Measurements from ENCODE around the gene ZFAND6.
A peak's percentile ranks its signal among the peaks of the same experiment; 100 is the strongest.
"Not testable (repeated sequence)": the region's sequence is repeated elsewhere in the genome, so short reads cannot be mapped to it uniquely, and the experiment has no call there.

Gene ZFAND6

GRCh38 chr15:80045219-80045618 lies 14.3 kb upstream of the ZFAND6 start:
- DNase-seq (ENCODE audit: insufficient read length, low spot score); FAIRE-seq: not testable (repeated sequence)

DNA sequence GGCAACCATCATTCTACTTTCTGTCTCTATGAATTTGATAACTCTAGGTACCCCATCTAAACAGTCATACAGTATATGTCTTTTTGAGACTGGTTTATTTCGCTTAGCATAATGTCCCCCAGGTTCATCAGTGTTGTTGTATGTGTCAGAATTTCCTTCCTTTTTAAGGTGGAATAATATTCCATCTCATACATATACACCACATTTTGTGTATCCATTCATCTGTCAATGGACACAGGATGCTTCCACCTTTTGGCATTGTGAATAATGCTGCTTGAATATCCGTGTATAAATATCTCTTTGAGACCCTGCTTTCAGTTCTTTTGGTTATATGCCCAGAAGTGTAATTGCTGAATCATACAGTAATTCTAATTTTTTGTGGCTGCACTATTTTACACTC lies 10.4 kb upstream of the ZFAND6 start:
- FAIRE-seq, result no peak
- no peak for DNase-seq (ENCODE audit: insufficient read length, low spot score)

DNA sequence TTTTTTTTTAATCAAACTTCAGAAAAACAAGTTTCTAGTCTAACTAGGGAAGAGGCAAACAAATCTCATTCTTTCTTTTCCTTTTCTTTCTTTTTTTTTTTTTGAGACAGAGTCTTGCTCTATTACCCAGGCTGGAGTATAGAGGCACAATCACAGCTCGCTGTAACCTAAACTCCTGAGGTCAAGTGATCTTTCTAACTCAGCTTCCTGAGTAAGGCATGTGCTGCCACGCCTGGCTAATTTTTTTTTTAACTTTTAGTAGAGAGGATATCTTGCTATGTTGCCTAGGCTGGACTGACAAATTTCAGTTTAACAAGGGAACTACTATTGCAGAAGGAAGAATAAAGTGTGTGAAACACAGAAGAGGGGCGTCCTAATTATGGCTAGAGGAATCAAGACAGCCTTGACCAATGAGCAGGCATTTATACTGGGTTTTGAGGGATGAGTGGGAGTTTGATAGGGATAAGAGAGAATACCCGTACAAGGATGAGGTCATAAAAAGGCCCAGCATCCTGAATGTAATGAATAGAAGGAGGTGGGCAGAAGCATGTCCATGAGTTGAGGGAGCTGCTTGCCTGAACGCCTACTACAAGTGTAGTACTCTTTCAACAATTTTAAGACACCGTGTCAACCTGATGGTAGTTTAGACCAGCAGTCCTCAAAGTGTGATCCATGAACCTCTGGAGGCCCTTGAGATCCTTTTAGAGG lies 6.7 kb upstream of the ZFAND6 start:
- no peak for DNase-seq (ENCODE audit: insufficient read length, low spot score)
- no peak for FAIRE-seq

- FAIRE-seq (no peak), DNase-seq (ENCODE audit: insufficient read length, low spot score) (no peak)
These were observed 3.5 kb upstream of the ZFAND6 start for GRCh38 chr15:80055933-80056332.

- no peak for FAIRE-seq
These were observed 1.4 kb upstream of the ZFAND6 start for GRCh38 chr15:80058044-80058443.

DNA sequence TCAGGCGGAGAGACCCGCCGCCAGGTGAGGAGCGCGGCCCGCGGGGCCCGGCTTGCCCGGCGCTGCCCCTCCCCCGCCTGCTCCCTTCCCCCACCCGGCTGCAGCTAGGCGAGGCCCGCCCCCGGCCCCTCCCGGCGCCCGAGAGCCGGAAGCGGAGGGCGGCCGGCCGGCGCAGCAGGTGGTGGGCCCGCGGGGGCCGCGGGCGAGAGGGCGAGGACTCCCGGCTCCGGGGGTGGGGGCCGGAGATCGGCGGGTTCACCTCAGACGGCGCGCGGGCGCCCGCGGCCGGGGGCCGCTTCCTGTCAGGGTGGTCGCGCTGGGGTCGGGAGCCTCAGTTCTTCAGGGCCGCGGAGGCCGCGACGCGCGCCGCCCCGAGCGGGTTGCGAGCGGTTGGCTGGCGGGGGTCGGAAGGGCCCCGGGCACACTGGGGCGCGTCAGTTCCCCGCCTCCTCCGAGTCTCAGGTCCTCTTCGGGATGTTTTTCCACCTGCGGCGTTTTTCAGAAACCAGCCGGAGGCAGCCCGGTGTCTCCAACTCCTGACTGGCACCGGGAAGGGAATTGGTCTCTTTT lies 395 bp downstream of the ZFAND6 start:
- FAIRE-seq, result no peak

More at GRCh38 chr15:80058044-80058443, 1.4 kb upstream of the ZFAND6 start:
- no peak for DNase-seq (ENCODE audit: insufficient read length, low spot score)

GRCh38 chr15:80060356-80061006 lies 1.0 kb downstream of the ZFAND6 start:
- peak; percentile 13 for DNase-seq (ENCODE audit: insufficient read length, low spot score)
- no peak for FAIRE-seq

More for the DNA sequence above, 395 bp downstream of the ZFAND6 start:
- peak; percentile 53 for DNase-seq (ENCODE audit: insufficient read length, low spot score)

DNA sequence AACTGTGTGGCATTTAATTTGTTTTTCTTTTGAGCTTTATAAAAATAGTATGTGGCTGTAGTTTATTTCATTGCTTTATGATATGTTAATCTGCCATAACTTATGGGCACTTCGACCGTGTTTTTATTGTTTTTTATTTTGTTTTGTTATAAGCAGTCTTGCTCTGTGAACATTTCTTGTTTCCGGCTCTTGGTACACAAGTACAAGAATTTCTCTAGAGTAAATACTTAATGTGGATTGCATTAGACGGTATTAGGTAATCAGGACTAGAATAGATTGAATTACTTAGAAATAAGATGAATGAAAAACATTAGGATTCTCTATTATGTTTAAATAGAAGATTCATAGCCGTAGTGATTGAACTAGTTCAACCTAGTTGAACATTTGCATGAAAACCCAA lies 2.1 kb downstream of the ZFAND6 start:
- DNase-seq (ENCODE audit: insufficient read length, low spot score) (no peak), FAIRE-seq (no peak)

GRCh38 chr15:80066912-80067311 lies 7.4 kb downstream of the ZFAND6 start:
- DNase-seq (ENCODE audit: insufficient read length, low spot score) (no peak), FAIRE-seq (no peak)

DNA sequence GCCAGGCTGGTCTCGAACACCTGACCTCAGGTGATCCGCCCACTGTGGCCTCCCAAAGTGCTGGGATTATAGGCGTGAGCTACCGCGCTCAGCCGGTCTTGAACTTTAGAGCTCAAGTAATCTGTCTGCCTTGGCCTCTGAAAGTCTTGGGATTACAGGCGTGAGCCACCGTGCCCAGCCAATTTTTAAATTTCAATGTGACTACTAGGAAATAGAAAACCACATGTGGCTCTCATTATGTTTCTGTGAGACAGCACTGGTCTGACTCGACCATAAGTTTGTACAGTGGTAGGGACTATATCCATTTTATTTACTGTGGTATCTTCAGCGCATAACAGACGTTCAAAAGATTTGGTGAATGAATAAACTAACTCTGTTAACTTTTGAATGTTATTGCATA lies 9.1 kb downstream of the ZFAND6 start:
- FAIRE-seq, result no peak
- no peak for DNase-seq (ENCODE audit: insufficient read length, low spot score)

DNA sequence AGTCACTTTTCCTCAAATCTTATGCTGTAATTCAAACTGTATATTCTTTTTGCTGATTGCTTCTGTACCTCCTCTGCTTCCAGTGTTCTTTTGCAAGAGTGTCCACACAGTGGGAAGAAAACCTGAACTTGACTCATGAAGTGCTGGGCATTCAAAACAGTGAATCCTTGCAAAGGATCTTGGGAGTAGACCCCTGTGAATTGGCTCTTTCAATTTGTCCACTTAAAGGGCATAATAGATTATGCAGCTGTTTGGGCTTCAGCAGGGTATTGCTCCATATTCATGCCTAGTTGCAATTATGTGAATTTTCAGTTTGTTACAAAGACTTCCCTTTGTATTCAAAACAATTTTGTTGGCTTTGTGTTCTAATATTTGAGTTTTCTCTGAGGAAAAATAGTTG lies 11.4 kb downstream of the ZFAND6 start:
- FAIRE-seq (no peak), DNase-seq (ENCODE audit: insufficient read length, low spot score) (no peak)

DNA sequence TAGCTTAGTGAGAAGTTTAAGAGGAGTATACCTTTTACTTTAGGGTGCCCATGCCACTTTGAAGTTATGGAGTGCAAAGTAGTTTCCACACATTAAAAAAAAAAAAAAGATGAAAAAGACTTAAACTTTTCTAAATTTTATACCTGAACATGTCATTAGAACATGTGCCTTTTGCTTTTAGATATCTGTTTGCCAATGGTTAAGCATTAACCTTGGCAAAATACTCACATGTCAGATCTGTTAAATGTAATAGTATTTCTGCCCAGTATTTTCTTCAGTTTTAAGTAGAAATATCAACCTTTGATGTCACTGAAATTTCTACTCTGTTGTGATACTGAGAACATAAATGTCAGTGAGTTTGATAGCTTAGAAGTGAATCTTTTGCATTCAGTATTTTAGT lies 12.2 kb downstream of the ZFAND6 start:
- DNase-seq (ENCODE audit: insufficient read length, low spot score), result no peak
- FAIRE-seq, result no peak

GRCh38 chr15:80072285-80072994 lies 13.0 kb downstream of the ZFAND6 start:
- DNase-seq (ENCODE audit: insufficient read length, low spot score), result peak; percentile 74

GRCh38 chr15:80073197-80073596 lies 13.7 kb downstream of the ZFAND6 start:
- no peak for FAIRE-seq
- no peak for DNase-seq (ENCODE audit: insufficient read length, low spot score)

More at GRCh38 chr15:80072285-80072994, 13.0 kb downstream of the ZFAND6 start:
- no peak for FAIRE-seq

DNA sequence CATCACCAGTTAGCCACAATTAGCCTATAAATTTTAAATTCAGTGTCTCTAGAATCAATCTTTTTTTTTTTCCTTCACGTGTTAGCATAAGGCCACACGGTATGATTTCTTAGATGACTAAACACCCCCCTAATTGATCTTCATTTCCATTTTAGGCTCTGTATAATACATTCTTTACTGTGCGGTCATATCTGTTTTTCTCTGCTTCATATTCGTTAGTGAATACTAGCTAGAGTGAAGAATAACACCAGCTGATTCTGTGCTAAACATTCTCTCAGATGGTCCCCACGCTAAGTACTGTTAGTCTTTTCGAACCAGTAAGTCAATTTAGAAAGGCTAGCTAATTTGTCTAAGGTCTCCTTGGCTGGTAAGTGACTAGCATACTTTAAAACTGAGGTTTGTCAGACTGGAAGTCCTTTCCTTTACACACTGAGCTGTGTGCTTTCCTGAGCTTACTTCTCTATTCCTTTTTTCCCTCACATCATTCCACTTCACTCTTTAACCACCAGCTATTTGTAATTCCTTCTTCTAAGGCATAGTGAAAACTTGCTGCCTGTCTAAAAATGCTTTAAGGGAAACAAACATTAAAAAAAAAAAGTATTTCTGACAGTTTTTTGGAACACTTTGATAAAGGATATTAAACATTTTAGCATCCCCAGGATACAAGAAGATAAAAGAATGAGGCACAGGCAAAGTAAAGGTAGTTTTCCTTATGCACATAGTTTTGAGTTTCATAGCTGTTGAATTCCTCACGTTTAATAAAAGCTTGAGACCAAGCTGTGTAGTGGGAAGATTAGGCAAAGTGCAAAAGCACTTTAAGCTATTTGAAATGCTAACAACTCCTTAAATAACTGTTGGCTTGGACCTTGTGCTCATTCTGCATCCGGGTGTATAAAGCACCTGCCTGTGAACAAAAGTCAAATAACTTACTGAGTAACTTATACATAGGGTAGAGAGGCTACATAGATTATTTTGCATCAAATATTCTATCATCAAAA lies 17.1 kb downstream of the ZFAND6 start:
- DNase-seq (ENCODE audit: insufficient read length, low spot score) (no peak), FAIRE-seq (no peak)

DNA sequence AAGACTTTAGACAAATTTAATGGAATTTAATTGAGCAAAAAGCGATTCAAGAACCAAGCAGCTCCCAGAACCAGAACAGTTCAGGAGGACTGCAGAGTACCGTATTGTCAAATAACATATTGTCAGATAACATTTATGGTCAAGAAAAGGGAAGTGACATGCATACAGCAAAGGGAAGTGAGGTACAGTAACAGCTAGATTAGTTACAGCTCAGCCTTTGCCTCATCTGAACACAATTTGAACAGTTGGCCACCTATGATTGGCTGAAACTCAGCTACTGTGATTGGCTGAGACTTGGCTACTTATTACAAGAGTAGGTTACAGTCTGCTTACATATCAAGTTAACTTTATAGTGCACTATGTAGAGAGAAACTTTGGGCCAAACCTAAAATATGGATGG lies 21.9 kb downstream of the ZFAND6 start:
- FAIRE-seq, result no peak
- DNase-seq (ENCODE audit: insufficient read length, low spot score), result no peak

DNA sequence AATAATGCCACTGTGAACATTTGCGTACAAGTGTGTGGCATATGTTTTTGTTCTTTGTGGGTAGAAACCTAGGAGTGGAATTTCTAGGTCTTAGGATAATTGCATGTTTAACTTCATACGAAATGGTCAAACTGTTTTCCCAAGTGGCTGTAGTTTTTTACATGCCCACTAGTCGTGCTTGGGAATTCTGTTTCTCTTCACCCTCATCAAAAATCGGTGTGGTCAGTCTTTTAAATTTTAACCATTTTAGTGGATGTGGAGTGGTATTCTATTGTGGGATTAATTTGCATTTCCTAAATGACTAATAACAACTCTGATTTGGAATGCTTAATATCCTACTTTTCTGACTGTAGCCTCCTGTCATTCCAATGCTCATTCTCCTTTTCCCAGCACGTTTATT lies 27.6 kb downstream of the ZFAND6 start:
- FAIRE-seq (no peak), DNase-seq (ENCODE audit: insufficient read length, low spot score) (no peak)

GRCh38 chr15:80090041-80090440 lies 30.6 kb downstream of the ZFAND6 start:
- DNase-seq (ENCODE audit: insufficient read length, low spot score), result no peak
- no peak for FAIRE-seq

GRCh38 chr15:80090879-80091503 lies 31.5 kb downstream of the ZFAND6 start:
- FAIRE-seq, result no peak
- DNase-seq (ENCODE audit: insufficient read length, low spot score), result no peak
